ENCODE data around the gene RING1. TPM values are rescaled to one million over a fixed set of nuclear protein-coding genes. Genes with fewer than 3 reads are reported as not detected.

RING1 gene
- 19.0 to 27.0 TPM (median 24.7 TPM) in 5 replicates for total RNA-seq (2022; extraction: Qiagen RNA extraction; ENCODE audit: low read depth)

DNA sequence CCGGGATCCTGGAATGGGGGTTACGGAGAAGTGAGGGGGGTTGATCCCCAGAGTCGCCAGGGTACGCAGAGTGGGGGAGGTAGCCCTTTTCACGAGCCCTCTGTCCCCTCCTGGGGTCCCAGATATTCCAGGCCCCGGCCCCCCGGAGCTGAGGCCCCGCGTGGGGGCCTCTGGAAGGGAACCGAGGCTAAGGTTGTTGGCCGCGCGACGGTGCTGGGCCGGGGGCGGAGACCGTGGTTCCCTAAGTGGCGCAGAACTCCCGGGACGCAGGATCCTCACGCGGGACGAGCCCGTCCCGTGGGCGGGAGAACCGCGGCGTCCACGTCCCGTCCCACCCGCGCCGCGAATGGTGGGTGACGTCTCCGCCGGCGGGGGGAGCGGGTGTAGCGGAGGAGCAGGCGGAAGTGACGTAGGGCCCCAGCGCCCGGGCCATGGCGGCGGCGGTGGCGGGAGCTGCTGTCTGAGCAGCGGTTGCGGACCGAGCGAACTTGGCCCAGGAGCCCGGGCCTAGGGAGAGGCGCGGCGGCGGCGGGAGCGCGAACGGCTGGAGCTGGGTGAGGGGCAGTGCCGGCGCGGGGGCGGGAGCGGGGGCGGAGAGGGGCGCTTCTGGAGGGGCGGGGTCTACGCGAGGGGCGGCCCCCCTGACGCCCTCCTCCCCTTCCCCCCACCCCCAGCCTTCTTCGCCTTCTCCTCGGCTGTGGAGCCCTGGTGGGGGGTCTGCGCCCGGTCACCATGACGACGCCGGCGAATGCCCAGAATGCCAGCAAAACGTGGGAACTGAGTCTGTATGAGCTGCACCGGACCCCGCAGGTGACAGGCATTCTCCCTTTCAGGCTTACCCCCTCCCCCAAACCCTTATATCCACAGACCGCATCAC is at the start of gene RING1:
RING1 (plus strand) TSS at position 410 of the 877 bp plus-strand sequence; CDS start at position 733, 323 bp downstream.

GRCh38 chr6:33192105-33192646 is 16.1 kb upstream of the RING1 start, which contains the start of gene COL11A2:
TSS of gene COL11A2 (minus strand) at chr6:33192467. CDS start at chr6:33192240, 227 bp downstream.

GRCh38 chr6:33200219-33201146 is 7.8 kb upstream of the RING1 start, which contains the start of the genes RXRB and SLC39A7:
TSS of gene RXRB (minus strand) at chr6:33200665. CDS start at chr6:33200476, 189 bp downstream.
TSS of gene SLC39A7 (plus strand) at chr6:33200867. CDS start at chr6:33201246, 379 bp downstream.

GRCh38 chr6:33204415-33205190 is 3.7 kb upstream of the RING1 start, which contains the start of gene HSD17B8:
TSS of gene HSD17B8 (plus strand) at chr6:33204655. CDS start at chr6:33204669, 14 bp downstream.

Other genes starting within 250 kb of the RING1 start
- 127 to 155 TPM (median 130 TPM) in 5 replicates for gene BRD2, start 239.9 kb upstream of the RING1 start, total RNA-seq (2022; extraction: Qiagen RNA extraction; ENCODE audit: low read depth)
- gene HLA-DOA, start 198.9 kb upstream of the RING1 start, total RNA-seq (2022; extraction: Qiagen RNA extraction; ENCODE audit: low read depth), result not detected in 5 replicates
- gene HLA-DPA1, start 134.9 kb upstream of the RING1 start, total RNA-seq (2022; extraction: Qiagen RNA extraction; ENCODE audit: low read depth), result 0.05 TPM in 1 of 5 replicates, not detected in the others
- gene HLA-DPB1, start 132.5 kb upstream of the RING1 start, total RNA-seq (2022; extraction: Qiagen RNA extraction; ENCODE audit: low read depth), result not detected in 5 replicates
- 0.71 to 1.5 TPM (median 0.79 TPM) in 5 replicates for gene COL11A2, start 16.0 kb upstream of the RING1 start, total RNA-seq (2022; extraction: Qiagen RNA extraction; ENCODE audit: low read depth)
- gene RXRB, start 7.8 kb upstream of the RING1 start, total RNA-seq (2022; extraction: Qiagen RNA extraction; ENCODE audit: low read depth), result 14.6 to 23.6 TPM (median 21.7 TPM) in 5 replicates
- gene SLC39A7, start 7.6 kb upstream of the RING1 start, total RNA-seq (2022; extraction: Qiagen RNA extraction; ENCODE audit: low read depth), result 99.1 to 115 TPM (median 112 TPM) in 5 replicates
- 9.7 to 16.5 TPM (median 14.8 TPM) in 5 replicates for gene HSD17B8, start 3.8 kb upstream of the RING1 start, total RNA-seq (2022; extraction: Qiagen RNA extraction; ENCODE audit: low read depth)
- 17.5 to 19.4 TPM (median 18.5 TPM) in 5 replicates for gene VPS52, start 63.4 kb downstream of the RING1 start, total RNA-seq (2022; extraction: Qiagen RNA extraction; ENCODE audit: low read depth)
- gene RPS18, start 63.6 kb downstream of the RING1 start, total RNA-seq (2022; extraction: Qiagen RNA extraction; ENCODE audit: low read depth), result 2,468 to 2,870 TPM (median 2,583 TPM) in 5 replicates
- 0.47 to 1.1 TPM (median 0.66 TPM) in 5 replicates for gene B3GALT4, start 68.6 kb downstream of the RING1 start, total RNA-seq (2022; extraction: Qiagen RNA extraction; ENCODE audit: low read depth)
- gene WDR46, start 80.7 kb downstream of the RING1 start, total RNA-seq (2022; extraction: Qiagen RNA extraction; ENCODE audit: low read depth), result 51.7 to 59.6 TPM (median 56.5 TPM) in 5 replicates
- gene PFDN6, start 81.1 kb downstream of the RING1 start, total RNA-seq (2022; extraction: Qiagen RNA extraction; ENCODE audit: low read depth), result 95.5 to 148 TPM (median 103 TPM) in 5 replicates
- gene RGL2, start 90.4 kb downstream of the RING1 start, total RNA-seq (2022; extraction: Qiagen RNA extraction; ENCODE audit: low read depth), result 9.4 to 15.3 TPM (median 14.0 TPM) in 5 replicates
- 30.8 to 42.7 TPM (median 36.7 TPM) in 5 replicates for gene TAPBP, start 105.6 kb downstream of the RING1 start, total RNA-seq (2022; extraction: Qiagen RNA extraction; ENCODE audit: low read depth)
- gene ZBTB22, start 109.2 kb downstream of the RING1 start, total RNA-seq (2022; extraction: Qiagen RNA extraction; ENCODE audit: low read depth), result 2.1 to 5.4 TPM (median 4.1 TPM) in 5 replicates
- 38.1 to 39.7 TPM (median 38.5 TPM) in 5 replicates for gene DAXX, start 114.5 kb downstream of the RING1 start, total RNA-seq (2022; extraction: Qiagen RNA extraction; ENCODE audit: low read depth)
- gene KIFC1, start 183.3 kb downstream of the RING1 start, total RNA-seq (2022; extraction: Qiagen RNA extraction; ENCODE audit: low read depth), result 33.8 to 49.0 TPM (median 44.2 TPM) in 5 replicates
- 10.0 to 20.7 TPM (median 17.9 TPM) in 5 replicates for gene PHF1, start 202.5 kb downstream of the RING1 start, total RNA-seq (2022; extraction: Qiagen RNA extraction; ENCODE audit: low read depth)
- gene CUTA, start 209.6 kb downstream of the RING1 start, total RNA-seq (2022; extraction: Qiagen RNA extraction; ENCODE audit: low read depth), result 139 to 237 TPM (median 202 TPM) in 5 replicates
- gene SYNGAP1, start 211.6 kb downstream of the RING1 start, total RNA-seq (2022; extraction: Qiagen RNA extraction; ENCODE audit: low read depth), result 3.7 to 9.2 TPM (median 5.1 TPM) in 5 replicates
- gene ZBTB9, start 246.1 kb downstream of the RING1 start, total RNA-seq (2022; extraction: Qiagen RNA extraction; ENCODE audit: low read depth), result 10.2 to 12.0 TPM (median 11.1 TPM) in 5 replicates

Data from A549 treated with ZK216348 at 1 μM for 4 hours (cell line).